ENCODE data around the gene TICAM1.
"Not testable (repeated sequence)": the region's sequence is repeated elsewhere in the genome, so short reads cannot be mapped to it uniquely, and the experiment has no call there.

TICAM1 gene

GRCh38 chr19:4831304-4831978, at the start of gene TICAM1:
Gene TICAM1 (minus strand): TSS chr19:4831712. CDS start chr19:4818377, 13,335 bp downstream.
- DNase-seq (ENCODE audit: low read depth, low spot score) = peak; percentile 79

DNA sequence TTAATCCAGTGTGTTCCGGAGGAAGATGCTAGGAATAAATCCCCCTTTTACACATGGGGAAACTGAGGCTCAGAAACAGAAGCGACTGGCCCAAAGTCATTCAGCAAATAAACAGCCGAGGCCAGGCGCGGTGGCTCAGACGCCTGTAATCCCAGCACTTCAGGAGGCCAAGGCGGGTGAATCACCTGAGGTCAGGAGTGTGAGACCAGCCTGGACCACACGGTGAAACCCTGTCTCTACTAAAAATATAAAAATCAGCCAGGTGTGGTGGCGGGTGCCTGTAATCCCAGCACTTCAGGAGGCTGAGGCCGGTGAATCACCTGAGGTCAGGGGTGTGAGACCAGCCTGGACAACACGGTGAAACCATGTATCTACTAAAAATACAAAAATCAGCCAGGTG, 47.5 kb upstream of the TICAM1 start:
- no peak for DNase-seq (ENCODE audit: low read depth, low spot score)

DNA sequence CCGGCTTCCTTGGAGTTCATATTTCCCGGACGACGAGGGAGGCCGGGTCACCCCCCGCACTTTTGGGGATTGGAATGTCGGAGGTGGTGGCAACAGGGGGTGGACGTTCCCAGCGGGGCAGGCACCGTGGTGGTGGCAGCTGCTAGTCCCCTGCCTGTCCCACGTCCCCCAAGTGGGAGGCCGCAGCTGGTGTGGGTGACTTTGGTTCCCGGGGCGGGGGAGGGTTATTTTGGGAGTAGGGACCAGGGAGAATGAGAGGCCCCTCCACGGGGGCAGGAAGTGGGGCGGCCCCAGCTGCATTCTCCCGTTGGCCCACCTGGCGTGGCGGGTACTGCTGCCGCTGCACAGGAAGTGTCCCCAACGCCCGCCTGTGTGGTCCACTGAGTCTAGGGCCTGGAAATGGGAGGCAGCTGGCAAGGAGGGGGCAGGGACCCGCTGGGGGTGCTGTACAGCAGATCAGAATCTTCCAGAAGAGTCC, 47.0 kb upstream of the TICAM1 start:
- no peak for DNase-seq (ENCODE audit: low read depth, low spot score)

GRCh38 chr19:4877753-4878490, 46.4 kb upstream of the TICAM1 start:
- peak; percentile 59 for DNase-seq (ENCODE audit: low read depth, low spot score)

DNA sequence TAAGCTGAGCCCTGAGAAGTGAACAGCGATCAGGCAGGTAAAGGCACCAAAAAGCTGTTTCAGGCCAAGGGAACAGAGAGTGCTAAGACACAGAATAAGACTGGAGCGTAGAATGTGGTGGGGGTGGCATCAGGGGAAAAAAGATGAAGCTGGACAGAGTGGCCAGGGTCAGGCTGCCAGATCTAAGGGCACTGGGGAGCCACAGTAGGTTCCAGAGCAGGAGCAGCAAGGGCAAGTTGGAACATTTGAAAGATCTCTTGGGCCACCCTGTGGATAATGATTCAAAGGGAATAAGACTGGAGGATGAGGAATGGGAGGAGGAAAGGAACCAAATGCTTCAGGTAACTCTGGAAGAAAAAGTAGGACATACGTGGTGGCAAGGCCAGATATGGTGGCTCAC, 42.4 kb upstream of the TICAM1 start:
- no peak for DNase-seq (ENCODE audit: low read depth, low spot score)

DNA sequence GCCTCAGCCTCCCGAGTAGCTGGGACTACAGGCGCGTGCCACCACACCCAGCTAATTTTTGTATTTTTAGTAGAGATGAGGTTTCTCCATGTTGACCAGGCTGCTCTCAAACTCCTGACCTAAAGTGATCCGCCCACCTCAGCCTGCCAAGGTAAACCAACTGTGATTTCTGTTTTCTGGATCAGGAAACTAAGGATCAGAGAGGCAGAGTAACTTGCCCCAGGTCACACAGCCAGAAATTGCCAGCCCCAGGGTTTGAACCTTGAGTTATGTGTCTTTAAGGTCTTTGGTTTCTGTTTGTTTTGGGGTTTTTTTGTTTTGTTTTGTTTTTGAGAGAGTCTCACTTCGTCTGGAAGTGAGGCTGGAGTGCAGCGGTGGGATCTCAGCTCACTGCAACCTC, 40.2 kb upstream of the TICAM1 start:
- DNase-seq (ENCODE audit: low read depth, low spot score) = no peak

DNA sequence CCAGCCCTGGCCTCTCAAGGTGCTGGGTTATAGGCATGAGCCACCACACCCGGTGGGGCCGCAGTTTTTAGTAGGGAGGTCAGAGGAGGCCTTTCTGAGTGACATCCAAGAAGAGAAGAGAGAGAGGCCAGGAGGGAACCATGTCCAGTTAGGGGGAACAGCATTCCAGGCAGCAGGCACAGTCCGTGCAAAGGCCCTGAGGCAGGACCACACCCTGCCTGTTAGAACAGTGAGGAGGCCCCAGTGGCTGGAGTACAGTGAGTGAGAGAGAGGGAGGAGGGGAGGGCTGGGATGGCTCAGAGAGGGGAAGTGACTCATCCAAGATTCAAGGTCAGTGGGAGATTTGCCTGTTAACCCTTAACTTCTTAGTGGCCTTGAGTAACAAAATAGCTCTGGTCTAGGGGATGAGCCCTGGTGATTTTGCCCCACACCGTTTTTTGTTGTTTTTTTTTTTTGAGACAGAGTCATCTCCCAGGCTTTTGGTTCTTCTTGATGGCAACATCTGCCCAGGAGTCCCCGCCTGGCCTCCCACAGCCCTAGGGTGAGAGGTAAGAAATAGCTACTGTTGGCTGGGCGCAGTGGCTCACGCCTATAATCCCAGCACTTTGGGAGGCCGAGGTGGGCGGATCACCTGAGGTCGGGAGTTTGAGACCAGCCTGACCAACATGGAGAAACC, 38.7 kb upstream of the TICAM1 start:
- peak; percentile 79 for DNase-seq (ENCODE audit: low read depth, low spot score)

DNA sequence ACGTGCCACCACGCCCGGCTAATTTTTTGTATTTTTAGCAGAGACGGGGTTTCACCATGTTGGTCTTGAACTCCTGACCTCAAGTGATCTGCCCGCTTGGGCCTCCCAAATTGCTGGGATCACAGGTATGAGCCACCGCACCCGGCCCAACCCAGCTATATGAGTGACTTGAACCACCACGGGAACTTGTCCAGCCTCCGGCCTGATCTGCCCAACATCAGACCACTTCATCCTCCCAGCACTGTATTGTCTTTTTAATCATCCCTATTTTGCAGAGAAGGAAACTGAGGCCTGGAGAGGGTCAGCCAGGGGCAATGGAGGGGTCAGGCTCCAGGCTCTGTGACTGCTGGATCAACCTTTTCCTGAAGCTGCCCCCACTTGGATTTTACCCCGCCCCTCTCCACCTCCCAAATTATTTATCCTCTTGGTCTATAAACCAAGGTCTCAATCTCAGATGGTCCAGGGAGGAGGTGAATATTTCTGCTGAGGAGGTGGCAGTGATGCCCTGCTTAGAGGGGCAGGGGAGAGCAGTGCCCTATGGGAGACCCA, 36.8 kb upstream of the TICAM1 start:
- no peak for DNase-seq (ENCODE audit: low read depth, low spot score)

GRCh38 chr19:4867534-4868285, 36.2 kb upstream of the TICAM1 start, which contains the start of gene PLIN3:
Gene PLIN3 (minus strand): TSS chr19:4867667. CDS start chr19:4861394, 6,273 bp downstream.
- peak; percentile 99 for DNase-seq (ENCODE audit: low read depth, low spot score)

GRCh38 chr19:4866595-4867424, 35.3 kb upstream of the TICAM1 start:
- DNase-seq (ENCODE audit: low read depth, low spot score) = peak; percentile 64

- DNase-seq (ENCODE audit: low read depth, low spot score) = no peak
Observed at GRCh38 chr19:4861147-4861546, 29.6 kb upstream of the TICAM1 start.

DNA sequence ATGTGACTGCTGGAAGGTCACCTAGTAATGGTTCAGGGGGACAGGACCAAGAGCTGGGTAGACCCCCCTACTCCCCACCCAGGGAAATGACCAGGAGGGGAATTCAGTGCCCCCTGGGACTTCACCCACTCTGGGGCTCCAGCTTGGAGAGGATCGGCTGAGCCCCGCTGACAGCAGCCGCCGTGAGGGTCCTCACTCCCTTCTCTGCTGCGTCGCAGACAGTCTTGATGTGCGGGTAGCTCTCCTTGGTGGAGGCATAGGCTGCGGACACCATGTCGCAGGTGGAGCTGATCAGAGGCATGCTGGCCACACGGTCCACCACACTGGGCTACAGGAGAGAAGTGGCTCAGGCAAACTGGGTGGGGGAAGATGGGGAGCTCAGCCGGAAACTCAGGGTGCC, 28.2 kb upstream of the TICAM1 start:
- DNase-seq (ENCODE audit: low read depth, low spot score) = no peak

DNA sequence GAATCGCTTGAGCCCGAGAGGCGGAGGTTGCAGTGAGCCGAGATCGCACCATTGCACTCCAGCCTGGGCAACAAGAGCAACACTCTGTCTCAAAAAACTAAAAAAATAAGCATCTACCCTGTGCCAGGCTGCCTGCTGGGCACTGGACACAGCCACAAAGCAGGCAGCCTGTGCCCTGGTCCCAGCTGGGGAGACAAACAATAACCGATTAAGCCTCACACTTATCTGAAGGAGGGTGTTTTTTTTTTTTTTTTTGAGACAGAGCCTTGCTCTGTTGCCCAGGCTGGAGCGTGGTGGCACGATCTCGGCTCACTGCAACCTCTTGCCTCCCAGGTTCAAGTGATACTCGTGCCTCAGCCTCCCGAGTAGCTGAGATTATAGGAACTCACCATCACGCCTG, 25.0 kb upstream of the TICAM1 start:
- DNase-seq (ENCODE audit: low read depth, low spot score) = not testable (repeated sequence)

DNA sequence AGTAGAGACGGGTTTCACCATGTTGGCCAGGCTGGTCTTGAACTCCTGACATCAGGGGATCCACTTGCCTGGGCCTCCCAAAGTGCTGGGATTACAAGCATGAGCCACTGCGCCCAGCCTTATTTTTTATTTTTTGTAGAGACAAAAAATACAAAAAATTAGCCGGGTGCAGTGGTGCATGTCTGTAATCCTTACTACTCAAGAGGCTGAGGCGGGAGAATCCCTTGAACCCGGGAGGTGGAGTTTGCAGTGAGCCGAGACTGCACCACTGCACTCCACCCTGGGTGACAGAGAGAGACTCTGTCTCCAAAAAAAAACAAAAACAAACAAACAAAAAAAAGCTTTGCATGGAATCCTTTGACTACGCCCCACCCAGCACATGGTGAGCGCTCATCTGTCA, 22.0 kb upstream of the TICAM1 start:
- DNase-seq (ENCODE audit: low read depth, low spot score) = not testable (repeated sequence)

- no peak for DNase-seq (ENCODE audit: low read depth, low spot score)
Observed at GRCh38 chr19:4852484-4852883, 21.0 kb upstream of the TICAM1 start.

GRCh38 chr19:4851551-4852290, 20.2 kb upstream of the TICAM1 start:
- DNase-seq (ENCODE audit: low read depth, low spot score) = peak; percentile 81

GRCh38 chr19:4849019-4849418, 17.5 kb upstream of the TICAM1 start:
- DNase-seq (ENCODE audit: low read depth, low spot score) = no peak

- DNase-seq (ENCODE audit: low read depth, low spot score) = no peak
Observed at GRCh38 chr19:4847190-4847973, 15.9 kb upstream of the TICAM1 start.

- peak; percentile 29 for DNase-seq (ENCODE audit: low read depth, low spot score)
Observed at GRCh38 chr19:4845975-4846374, 14.5 kb upstream of the TICAM1 start.
